ENCODE results near the gene FEZ2. TPM values are rescaled to one million over a fixed set of nuclear protein-coding genes. Genes with fewer than 3 reads are reported as not detected.

FEZ2 gene
- total RNA-seq, 1 donor from 2014 or later: 70.7 TPM

- Histone ChIP-seq H3K4me3 (no peak overlapping the region), H3F3A (ENCODE audit: low read depth) (no peaks in the 10 kb centered on the region), H3K79me2 (ENCODE audit: low read depth) (no peaks in the 10 kb centered on the region), H3K9ac (no peak overlapping the region), H3K4me2 (no peak overlapping the region), H3K9me3 (ENCODE audit: low read depth) (no peaks in the 10 kb centered on the region), H3K27me3 (no peaks in the 10 kb centered on the region), H3K4me1 (no peaks in the 10 kb centered on the region), H4K20me1 (ENCODE audit: low read depth) (no peaks in the 10 kb centered on the region), H3K36me3 (no peaks in the 10 kb centered on the region), H3K27ac (no peak overlapping the region), H2AFZ (replicated peaks) (no peak overlapping the region)
- Mint-ChIP-seq H3K4me1 (peaks cover 1% of the 10 kb centered on the region), H3K36me3 (no peaks in the 10 kb centered on the region), H3K27me3 (ENCODE audit: insufficient read depth, low read depth) (peaks cover 3% of the 10 kb centered on the region), H3K4me3 (no peak overlapping the region), H3K27ac (no peak overlapping the region), H3K9me3 (peaks cover 5% of the 10 kb centered on the region)
- DNase-seq (ENCODE audit: low spot score): no peak
- TF ChIP-seq EZH2phosphoT487 (IDR thresholded peaks at IDR 0.05) (no peak), CTCF (IDR thresholded peaks at IDR 0.05) (no peak), EZH2 (IDR thresholded peaks at IDR 0.05) (no peak)
Observed at GRCh38 chr2:36620321-36620720, 22.4 kb upstream of the FEZ2 start.

DNA sequence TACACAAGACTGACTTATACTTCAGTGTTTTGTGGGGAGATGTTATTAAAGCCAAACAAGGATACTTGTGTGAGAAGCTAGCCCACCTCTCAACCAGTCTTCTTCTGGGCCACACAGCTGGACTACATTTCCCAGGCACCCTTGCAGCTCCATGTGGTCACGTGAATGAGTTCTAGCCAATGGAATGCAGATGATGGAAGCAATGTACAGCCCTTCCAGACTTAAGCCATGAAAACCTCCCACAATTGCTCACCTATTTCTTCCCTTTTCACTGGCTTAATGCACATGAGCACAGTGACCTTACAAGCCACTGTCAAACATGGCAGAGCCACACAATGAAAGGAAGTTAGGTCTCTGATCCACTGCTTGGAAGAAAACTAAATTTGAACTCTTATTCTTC is 20.4 kb upstream of the FEZ2 start:
- peak overlapping the region; percentile 98 for H2AFZ ChIP-seq (replicated peaks)
- no peaks in the 10 kb centered on the region for H3K9me3 ChIP-seq (ENCODE audit: low read depth)
- TF ChIP-seq EZH2phosphoT487 (IDR thresholded peaks at IDR 0.05) (no peak), CTCF (IDR thresholded peaks at IDR 0.05) (no peak), EZH2 (IDR thresholded peaks at IDR 0.05) (no peak)
- Mint-ChIP-seq H3K27me3 (ENCODE audit: insufficient read depth, low read depth) (peaks cover 3% of the 10 kb centered on the region), H3K36me3 (no peaks in the 10 kb centered on the region), H3K4me1 (peaks cover 6% of the 10 kb centered on the region), H3K9me3 (no peaks in the 10 kb centered on the region), H3K27ac (no peak overlapping the region), H3K4me3 (no peak overlapping the region)
- DNase-seq (ENCODE audit: low spot score): peak; percentile 79
- no peak overlapping the region for H3K9ac ChIP-seq
- no peaks in the 10 kb centered on the region for H3K79me2 ChIP-seq (ENCODE audit: low read depth)
- no peak overlapping the region for H3K4me3 ChIP-seq
- H3K27ac ChIP-seq: no peak overlapping the region
- H3K4me1 ChIP-seq: peaks cover 6% of the 10 kb centered on the region
- H4K20me1 ChIP-seq (ENCODE audit: low read depth): no peaks in the 10 kb centered on the region
- no peaks in the 10 kb centered on the region for H3K36me3 ChIP-seq
- H3K4me2 ChIP-seq: no peak overlapping the region
- H3F3A ChIP-seq (ENCODE audit: low read depth): no peaks in the 10 kb centered on the region
- no peaks in the 10 kb centered on the region for H3K27me3 ChIP-seq

DNA sequence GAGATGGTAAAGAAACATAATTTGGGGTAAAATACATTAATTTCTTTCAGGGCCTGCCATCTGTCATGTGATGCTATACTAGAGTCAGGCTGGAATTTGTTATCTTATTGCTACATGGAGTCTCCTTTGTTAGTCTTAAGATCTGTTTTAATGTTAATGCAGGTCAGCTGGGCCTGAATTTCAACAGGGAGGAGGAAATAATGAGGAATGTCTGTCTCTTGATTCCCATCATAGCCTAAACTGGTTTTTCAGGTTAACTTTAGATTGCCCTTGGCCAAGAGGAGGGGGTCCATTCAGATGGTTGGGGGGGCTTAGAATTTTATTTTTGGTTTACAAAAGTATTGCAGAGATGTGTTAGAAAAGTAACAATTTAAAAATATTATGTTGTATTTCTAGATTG is 19.0 kb upstream of the FEZ2 start:
- Histone ChIP-seq H2AFZ (replicated peaks) (no peak overlapping the region), H3K27me3 (no peaks in the 10 kb centered on the region), H3K4me2 (no peak overlapping the region), H3K9ac (no peak overlapping the region), H4K20me1 (ENCODE audit: low read depth) (no peaks in the 10 kb centered on the region), H3F3A (ENCODE audit: low read depth) (no peaks in the 10 kb centered on the region), H3K27ac (no peak overlapping the region), H3K4me1 (peaks cover 6% of the 10 kb centered on the region), H3K9me3 (ENCODE audit: low read depth) (no peaks in the 10 kb centered on the region), H3K36me3 (no peaks in the 10 kb centered on the region), H3K4me3 (no peak overlapping the region), H3K79me2 (ENCODE audit: low read depth) (no peaks in the 10 kb centered on the region)
- Mint-ChIP-seq H3K27ac (no peak overlapping the region), H3K36me3 (no peaks in the 10 kb centered on the region), H3K27me3 (ENCODE audit: insufficient read depth, low read depth) (peaks cover 3% of the 10 kb centered on the region), H3K4me3 (no peak overlapping the region), H3K9me3 (no peaks in the 10 kb centered on the region), H3K4me1 (peaks cover 6% of the 10 kb centered on the region)
- TF ChIP-seq CTCF (IDR thresholded peaks at IDR 0.05) (no peak), EZH2 (IDR thresholded peaks at IDR 0.05) (no peak), EZH2phosphoT487 (IDR thresholded peaks at IDR 0.05) (no peak)
- DNase-seq (ENCODE audit: low spot score): no peak

Measured in neural progenitor cell (in vitro differentiated cells).